DMS153 treated with DMSO at 0.1 percent for 48 hours (cell line): Measurements from ENCODE around the gene ITPR2.
"Not testable (repeated sequence)": the region's sequence is repeated elsewhere in the genome, so short reads cannot be mapped to it uniquely, and the experiment has no call there.

Experiments
- DNase-seq: peaks from one replicate; lab custom pipeline; 2025; ENCODE audit not compliant: unreplicated experiment; lab: John Stamatoyannopoulos, UW

ITPR2 gene

DNA sequence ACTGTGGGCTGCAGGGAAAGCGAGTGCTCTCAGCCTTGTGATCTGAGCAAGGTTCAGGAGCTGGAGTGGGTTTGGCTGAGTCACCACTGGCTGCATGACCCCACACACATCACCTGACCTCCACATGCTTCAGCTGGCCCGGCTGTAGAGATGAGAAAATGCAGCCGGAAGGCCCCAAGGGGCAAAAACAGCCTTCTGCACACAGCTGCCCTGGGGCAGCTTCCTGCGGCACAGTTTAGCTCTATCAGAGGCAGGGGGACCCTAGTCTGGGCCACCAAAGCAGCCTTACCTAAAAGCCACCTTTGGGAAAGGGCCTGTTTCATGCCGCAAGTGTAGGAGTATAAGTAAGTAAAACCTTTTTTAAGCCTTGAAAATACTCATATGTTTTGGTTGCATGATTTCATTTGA lies 514.3 kb downstream of the ITPR2 start:
- DNase-seq, result no peak

DNA sequence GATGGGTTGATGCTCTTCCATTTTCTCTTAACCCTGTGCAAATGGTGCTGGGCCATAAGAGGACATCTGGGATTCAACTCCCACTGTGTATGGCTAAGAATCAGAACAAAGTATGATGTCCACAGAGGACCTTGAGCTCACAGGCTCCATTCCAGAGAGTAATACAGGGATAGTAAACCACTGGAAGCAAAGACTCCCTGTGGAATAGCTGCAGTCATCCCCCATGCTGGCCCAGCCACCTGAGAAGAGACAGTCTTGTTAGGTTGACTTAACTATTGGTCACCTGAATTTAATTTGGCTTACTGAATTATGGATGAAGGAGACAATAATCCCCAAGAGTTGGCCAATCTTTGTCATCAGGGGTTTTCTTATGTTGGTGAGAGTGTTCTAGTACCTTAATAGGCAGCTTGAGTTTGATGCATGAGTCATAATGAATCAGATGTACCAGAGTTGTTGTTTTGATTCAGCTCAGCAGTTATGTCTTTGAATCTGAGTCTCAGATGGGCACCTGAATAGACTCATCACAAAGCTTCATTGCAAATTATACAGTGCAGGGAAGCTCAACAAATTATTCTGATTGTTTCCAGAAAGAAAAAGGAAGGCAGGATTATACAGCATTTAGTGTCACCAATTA lies 514.9 kb downstream of the ITPR2 start:
- no peak for DNase-seq

DNA sequence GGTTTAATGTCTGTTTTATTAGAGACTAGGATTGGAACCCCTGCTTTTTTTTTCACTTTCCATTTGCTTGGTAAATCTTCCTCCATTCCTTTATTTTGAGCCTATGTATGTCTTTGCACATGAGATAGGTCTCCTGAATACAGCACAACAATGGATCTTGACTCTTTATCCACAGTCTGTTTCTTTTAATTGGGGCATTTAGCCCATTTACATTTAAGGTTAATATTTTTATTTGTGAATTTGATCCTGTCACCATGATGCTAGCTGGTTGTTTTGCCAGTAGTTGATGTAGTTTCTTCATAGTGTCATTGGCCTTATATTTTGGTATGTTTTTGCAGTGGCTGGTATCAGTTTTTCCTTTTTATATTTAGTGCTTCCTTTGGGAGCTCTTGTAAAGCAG lies 518.9 kb downstream of the ITPR2 start:
- DNase-seq, result not testable (repeated sequence)

DNA sequence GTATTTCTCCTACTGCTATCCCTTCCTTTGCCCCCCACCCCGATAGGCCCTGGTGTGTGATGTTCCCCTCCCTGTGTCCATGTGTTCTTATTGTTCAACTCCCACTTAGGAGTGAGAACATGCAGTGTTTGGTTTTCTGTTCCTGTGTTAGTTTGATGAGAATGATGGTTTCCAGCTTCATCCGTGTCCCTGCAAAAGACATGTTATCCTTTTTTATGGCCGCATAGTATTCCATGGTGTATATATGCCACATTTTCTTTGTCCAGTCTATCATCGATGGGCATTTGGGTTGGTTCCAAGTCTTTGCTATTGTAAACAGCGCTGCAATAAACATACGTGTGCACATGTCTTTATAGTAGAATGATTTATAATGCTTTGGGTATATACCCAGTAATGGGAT lies 522.5 kb downstream of the ITPR2 start:
- DNase-seq, result not testable (repeated sequence)

DNA sequence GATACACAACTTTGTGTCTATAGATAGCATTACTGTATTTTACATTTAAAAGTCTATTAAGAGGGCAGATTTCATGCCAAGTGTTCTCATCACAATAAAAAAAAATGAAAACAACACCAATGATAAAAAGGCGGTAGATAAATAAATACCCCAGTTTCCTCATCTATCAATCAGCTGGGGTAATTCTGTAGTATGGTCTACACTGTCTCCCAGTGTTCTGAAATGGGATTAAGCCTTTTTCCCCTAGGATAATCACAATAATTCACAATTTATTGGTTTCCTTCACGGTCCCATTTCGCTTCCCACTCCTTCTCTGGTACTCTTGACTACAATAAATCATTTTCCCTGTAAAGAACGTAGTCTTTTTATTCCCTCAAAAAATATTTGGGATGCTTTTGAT lies 523.4 kb downstream of the ITPR2 start:
- no peak for DNase-seq

DNA sequence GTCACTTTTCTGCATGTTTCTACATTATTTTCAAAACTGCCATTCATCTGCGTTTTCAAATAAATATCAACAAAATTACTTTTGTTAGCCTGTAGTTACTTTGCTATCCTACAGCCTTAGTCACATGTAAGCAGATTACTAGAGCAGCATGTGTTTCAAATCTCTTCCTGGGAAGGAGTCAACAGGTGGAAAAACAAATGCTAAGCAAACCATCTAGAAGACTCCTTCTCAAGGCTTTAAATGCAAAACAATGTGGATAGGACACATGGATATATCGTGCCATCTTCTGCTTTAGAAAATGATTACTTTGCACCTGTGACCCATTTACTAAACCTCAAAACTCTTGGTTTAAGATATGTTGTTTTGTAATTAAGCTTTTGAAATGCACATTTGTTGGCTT lies 528.7 kb downstream of the ITPR2 start:
- no peak for DNase-seq

DNA sequence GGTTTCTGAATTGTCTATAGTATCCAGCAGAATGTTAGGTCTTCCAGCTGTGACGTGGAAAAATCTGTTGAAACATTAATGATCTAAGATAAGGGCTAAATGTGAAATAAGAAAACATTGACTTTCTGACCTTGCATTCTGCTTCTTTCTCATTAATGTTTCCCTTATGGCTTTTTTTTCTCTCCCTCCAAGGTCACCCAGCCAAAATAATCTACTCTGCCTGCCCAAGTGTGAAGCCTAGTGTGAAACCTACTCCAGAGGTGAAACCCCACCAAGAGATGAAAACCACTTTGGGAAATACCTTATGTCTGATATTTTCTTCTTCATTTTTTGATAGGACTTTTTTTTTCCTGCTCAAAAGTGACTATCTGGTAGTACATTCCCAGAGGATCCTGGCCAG lies 529.6 kb downstream of the ITPR2 start:
- DNase-seq, result no peak

DNA sequence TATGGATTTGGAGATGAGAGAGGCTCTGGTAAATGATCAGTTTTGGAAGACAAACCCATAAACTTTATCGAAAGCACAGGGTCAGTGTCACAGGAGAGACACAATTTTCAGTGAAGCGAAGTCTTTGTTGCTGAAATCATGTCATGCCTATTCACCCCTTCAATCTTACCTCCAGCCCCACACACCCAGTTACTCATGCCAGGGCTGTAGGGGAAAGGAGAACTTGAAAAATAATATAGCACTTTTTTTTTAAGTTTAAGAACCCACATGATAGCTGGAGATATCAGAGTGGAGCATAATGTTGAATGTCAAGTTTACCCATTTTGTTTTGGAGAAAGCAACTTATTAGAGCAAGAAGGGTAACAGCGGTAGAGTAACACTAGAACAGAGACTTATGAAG lies 530.2 kb downstream of the ITPR2 start:
- DNase-seq, result no peak

DNA sequence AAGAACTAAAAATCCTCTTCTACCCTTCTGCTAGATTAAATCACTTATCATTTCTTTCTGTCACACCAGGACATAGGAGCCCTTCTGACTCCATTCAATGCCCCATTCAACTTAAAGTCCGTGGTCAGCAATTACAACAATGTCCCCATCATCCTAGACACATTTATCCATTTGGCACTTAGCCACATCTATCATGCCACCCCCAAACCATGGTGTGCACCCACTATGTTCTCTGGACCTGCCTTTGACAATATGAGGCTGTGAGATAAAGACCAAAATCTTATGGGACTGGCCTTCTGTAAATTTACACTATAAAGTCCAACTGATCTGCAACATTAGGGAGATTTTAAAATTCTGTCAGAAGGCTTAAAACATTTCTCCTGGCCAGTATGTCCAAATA lies 533.2 kb downstream of the ITPR2 start:
- DNase-seq, result no peak

DNA sequence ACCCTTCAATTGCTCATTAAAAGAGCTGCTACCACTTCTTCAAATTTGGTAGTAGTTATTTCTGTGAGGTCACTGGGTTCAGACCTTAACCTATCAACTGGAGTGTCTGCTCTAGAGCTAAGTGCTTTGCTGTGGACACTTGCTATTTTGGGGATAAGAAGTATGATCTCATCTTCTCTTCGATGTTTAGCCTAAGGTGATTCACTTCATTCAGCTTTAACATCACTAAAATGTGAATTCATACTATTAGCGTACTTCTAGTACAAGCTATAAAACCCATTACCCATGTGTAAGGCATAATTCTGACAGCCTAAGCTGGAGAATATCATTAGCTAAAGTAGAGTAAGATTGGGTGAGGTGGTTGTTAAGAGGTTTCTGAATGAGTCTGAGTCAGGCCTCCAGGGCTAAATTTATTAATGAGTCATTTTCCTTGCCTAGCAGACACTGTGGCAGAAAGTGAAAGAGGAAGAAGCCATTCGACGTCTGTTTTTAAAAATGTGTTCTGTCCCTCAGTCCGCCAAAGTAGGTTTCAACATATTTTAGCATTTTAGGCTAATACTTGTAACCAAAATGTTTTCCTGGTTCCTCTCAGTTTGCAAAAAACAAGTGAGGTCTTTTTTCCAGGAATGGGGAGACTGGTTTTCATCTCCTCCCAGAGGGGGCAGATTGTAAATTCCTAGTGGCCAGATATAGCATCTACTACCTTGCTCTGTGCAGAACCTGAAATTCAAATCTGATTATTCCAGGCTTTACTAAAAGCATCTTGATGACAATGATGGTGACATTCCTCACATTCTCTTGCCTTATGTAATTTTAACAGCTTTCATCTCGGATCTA lies 534.0 kb downstream of the ITPR2 start:
- DNase-seq, result no peak

DNA sequence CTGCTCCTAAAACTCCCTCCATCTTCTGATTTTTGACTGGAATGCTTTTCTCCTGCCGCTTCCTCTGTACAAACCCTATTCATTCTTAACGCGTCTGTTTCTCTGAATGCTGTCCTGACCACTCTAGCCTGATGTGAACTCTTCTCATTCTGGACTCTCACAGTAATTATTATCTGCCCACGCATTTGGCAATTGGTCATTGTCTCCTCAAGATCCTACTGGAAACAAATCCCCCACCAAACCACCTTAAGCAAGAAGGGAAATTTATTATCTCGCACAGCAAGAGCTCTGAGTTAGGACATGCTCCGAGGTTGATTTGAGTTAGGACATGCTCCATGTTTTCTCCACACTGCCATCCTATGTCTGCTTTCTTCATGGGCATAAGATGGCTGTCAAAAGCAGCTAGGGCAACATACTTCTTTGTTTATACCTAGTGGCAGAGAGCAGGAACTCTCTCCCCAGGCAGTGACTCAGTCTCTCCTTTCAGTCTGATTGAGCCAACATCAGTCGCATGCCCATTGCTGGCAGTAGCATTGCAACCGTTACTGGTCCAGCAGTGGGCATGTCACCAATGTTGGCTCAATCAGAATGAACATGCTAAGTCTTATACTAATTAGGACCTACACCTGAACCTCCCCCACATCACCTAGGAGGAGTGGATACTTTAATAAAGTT lies 535.5 kb downstream of the ITPR2 start:
- no peak for DNase-seq

DNA sequence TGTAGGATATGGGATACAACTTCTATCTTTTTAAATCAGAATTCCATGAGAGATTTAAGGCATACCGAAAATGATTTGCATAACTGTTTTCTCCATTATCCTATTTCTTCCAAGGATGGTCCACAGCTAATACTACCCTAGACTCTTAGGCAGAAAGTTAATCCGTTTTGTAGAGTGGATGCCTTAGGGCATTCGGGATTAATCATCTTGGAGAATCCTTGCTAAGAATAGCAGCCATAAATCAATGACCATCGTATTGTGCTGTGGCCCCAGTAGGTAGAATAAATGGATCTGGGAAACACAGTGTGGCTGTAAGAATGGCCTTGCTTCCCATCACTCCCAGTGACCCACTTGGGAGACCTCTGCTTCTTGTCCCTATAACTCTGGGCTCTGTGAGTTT lies 538.0 kb downstream of the ITPR2 start:
- DNase-seq, result no peak

DNA sequence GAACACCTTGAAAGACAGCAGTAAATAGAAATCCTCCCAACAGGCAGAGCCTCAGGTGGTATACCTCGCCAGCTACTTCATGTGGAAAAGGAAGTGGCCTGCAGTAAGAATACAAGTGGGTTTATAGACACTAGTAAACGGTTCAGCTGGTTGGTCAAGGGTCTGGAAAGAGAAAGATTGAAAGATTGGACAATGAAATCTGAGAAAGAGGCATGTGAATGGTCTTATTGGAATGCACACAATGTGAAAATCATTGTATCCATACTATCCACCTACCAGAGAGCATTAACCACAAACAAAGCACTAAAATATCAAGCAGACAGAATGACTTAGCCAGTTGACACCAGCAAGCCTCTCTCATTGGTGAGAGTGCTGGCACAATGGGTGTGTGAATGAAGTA lies 539.4 kb downstream of the ITPR2 start:
- no peak for DNase-seq

DNA sequence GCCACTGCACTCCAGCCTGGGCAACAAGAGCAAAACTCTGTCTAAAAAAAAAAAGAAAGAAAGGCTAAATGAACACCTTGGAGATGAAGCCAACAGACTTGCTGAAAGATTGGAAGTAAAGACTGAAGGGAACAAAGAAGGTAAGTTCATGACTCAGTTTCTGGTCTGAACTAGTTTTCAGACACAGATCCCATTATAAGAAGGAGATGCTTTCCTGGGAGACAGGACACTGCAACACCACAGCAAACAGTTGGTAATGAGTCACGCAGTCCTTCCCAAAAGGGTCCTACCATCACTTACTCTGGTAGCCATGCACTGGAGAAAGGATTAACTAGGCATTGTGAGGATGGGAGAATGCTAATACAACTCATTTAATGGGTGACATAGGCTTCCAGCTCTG lies 540.4 kb downstream of the ITPR2 start:
- no peak for DNase-seq

DNA sequence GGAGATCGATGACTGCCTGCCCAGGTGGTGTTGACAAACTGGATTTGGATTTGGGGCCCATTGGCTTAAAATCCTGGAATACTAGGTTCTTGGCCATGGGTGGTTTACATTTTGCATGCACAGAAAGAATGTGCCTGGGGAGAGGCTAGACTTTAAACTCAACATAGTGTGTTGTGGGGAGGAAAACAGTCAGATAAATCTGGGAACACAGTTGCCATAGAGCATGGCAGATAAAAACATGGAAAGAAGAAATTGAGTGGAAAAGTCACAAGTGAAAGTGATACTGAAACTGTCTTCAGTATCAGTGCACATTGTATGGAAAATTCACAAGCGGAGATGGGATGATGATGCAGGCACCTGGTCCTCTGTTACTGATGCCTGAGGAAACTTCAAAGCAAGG lies 542.4 kb downstream of the ITPR2 start:
- no peak for DNase-seq

DNA sequence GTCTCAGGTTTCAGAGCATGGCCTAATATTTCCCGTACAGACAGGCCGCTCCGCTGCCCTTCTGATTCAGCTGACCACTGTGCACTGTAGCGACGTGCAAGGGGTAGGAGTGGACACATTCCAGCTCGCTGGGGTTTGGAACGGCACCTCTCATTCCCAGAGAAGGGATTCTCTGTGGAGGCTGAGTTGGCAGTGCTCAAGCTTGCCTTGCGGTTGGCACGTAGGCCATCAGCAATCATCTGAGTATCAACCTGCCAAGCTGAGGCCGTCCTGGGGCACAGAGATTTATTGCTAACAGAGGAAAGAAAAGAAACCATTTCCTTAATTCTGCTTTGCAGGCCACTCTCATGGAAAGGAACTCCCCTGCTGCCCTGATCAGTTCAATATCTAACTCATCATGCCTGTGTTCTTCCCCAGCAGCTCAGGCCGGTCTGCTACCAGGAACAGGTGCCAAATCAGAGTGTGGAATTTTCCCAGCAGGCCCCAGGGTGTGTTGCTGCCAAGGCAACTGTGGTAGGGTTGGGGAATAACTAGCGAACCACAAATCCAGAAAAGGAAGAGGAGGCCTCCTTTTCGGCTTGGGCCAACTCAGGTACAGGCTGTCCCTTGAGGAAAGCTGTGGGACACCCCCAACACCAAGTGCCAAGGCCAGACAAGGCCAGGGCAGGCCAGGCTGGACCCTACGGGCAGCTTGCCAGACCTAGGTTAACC lies 545.2 kb downstream of the ITPR2 start:
- no peak for DNase-seq
